ENCODE data around the gene ESRRA.

ESRRA gene

GRCh38 chr11:64275031-64275800 lies 30.1 kb upstream of the ESRRA start:
- no peak for DNase-seq

GRCh38 chr11:64275841-64276240 lies 29.5 kb upstream of the ESRRA start:
- DNase-seq = no peak

GRCh38 chr11:64276653-64277431 lies 28.5 kb upstream of the ESRRA start:
- DNase-seq = no peak

- DNase-seq = no peak
Observed at GRCh38 chr11:64278576-64279190, 26.6 kb upstream of the ESRRA start.

- DNase-seq = no peak
Observed at GRCh38 chr11:64281957-64282770, 23.2 kb upstream of the ESRRA start.

- DNase-seq = no peak
Observed at GRCh38 chr11:64283092-64283491, 22.2 kb upstream of the ESRRA start.

- DNase-seq = peak; percentile 97
Observed at GRCh38 chr11:64284048-64284961, 21.0 kb upstream of the ESRRA start, which contains the start of gene BAD. Gene BAD (minus strand): TSS chr11:64284665. CDS start chr11:64284368, 297 bp downstream.

- peak; percentile 86 for DNase-seq
Observed at GRCh38 chr11:64284962-64285884, 20.1 kb upstream of the ESRRA start, which contains the start of gene GPR137. Gene GPR137 (plus strand): TSS chr11:64285848. CDS start chr11:64286525, 677 bp downstream.

- DNase-seq = peak; percentile 47
Observed at GRCh38 chr11:64285885-64286800, 19.2 kb upstream of the ESRRA start.

- DNase-seq = no peak
Observed at GRCh38 chr11:64286801-64287159, 18.5 kb upstream of the ESRRA start.

- no peak for DNase-seq
Observed at GRCh38 chr11:64287676-64288352, 17.5 kb upstream of the ESRRA start.

GRCh38 chr11:64288353-64288750 lies 17.0 kb upstream of the ESRRA start:
- no peak for DNase-seq

GRCh38 chr11:64289002-64289564 lies 16.2 kb upstream of the ESRRA start:
- no peak for DNase-seq

GRCh38 chr11:64290352-64291261 lies 14.7 kb upstream of the ESRRA start:
- DNase-seq = no peak

- DNase-seq = no peak
Observed at GRCh38 chr11:64291262-64291751, 14.0 kb upstream of the ESRRA start, which contains the start of gene KCNK4. Gene KCNK4 (plus strand): TSS chr11:64291302. CDS start chr11:64293019, 1,717 bp downstream.

- no peak for DNase-seq
Observed at GRCh38 chr11:64291752-64292459, 13.4 kb upstream of the ESRRA start.

Data from activated CD4-positive, alpha-beta T cell treated with anti-CD3 and anti-CD28 coated beads, Interleukin-2, amount 50 U/mL, for 16 hours (primary cell).